AG10803 (cell line): Measurements from ENCODE around the gene MYORG.
A peak's percentile ranks its signal among the peaks of the same experiment; 100 is the strongest.

Source experiments
- DNase-seq: peaks from one replicate; pipeline ENCODE4 v3.0.0; 2010; ENCODE audit warnings: low read depth
- H3K4me3 ChIP-seq: 2 replicates; pipeline ENCODE4 v1.5.1; 2011; ENCODE audit warnings: mild to moderate bottlenecking, low read length, control low read depth
- CTCF ChIP-seq: conservative IDR thresholded peaks from 2 replicates; pipeline ENCODE4 v1.5.1; 2011; ENCODE audit warnings: mild to moderate bottlenecking, low read length, control low read depth, inconsistent platforms

The MYORG gene

GRCh38 chr9:34385561-34386230 lies 9.0 kb upstream of the MYORG start:
- DNase-seq, result no peak
- TF ChIP-seq CTCF, result no peak
- H3K4me3 ChIP-seq, result no peak overlapping the region

GRCh38 chr9:34384368-34385165 lies 7.9 kb upstream of the MYORG start:
- TF ChIP-seq CTCF, result no peak
- DNase-seq, result peak; percentile 26
- H3K4me3 ChIP-seq, result no peak overlapping the region

- no peak for TF ChIP-seq CTCF
- H3K4me3 ChIP-seq, result no peak overlapping the region
- DNase-seq, result no peak
Observed at GRCh38 chr9:34383904-34384303, 7.2 kb upstream of the MYORG start.

- TF ChIP-seq CTCF, result no peak
- no peak overlapping the region for H3K4me3 ChIP-seq
- no peak for DNase-seq
Observed at GRCh38 chr9:34382879-34383278, 6.2 kb upstream of the MYORG start.

GRCh38 chr9:34382054-34382453 lies 5.4 kb upstream of the MYORG start:
- TF ChIP-seq CTCF, result no peak
- no peak overlapping the region for H3K4me3 ChIP-seq
- no peak for DNase-seq

GRCh38 chr9:34381323-34381722 lies 4.6 kb upstream of the MYORG start:
- H3K4me3 ChIP-seq, result peak overlapping the region; percentile 57
- no peak for DNase-seq
- TF ChIP-seq CTCF, result no peak
